GM12891 (cell line): ENCODE data around the gene LGR6.
A peak's percentile ranks its signal among the peaks of the same experiment; 100 is the strongest.

ENCODE experiments used
- DNase-seq: peaks from one replicate; pipeline ENCODE4 v3.0.0; 2011; ENCODE audit warnings: low spot score; ENCODE audit not compliant: insufficient read length
- FAIRE-seq: peaks from 2 replicates; lab custom pipeline; 2011; peaks lifted over from hg19 to GRCh38; lab: Jason Lieb, UNC
- PAX5 ChIP-seq: IDR thresholded peaks from 2 replicates; pipeline ENCODE4 v1.6.1; 2011; ENCODE audit warnings: low read length, moderate library complexity, mild to moderate bottlenecking; ENCODE audit not compliant: insufficient read depth, severe bottlenecking
- POLR2A ChIP-seq: IDR thresholded peaks from 2 replicates; pipeline ENCODE4 v1.6.1; 2011; ENCODE audit warnings: low read depth, low read length, control low read depth
- POLR2AphosphoS5 ChIP-seq: IDR thresholded peaks from 2 replicates; pipeline ENCODE4 v1.6.1; 2011; ENCODE audit warnings: low read depth, low read length, control low read depth
- POU2F2 ChIP-seq: IDR thresholded peaks from 2 replicates; pipeline ENCODE4 v1.6.1; 2011; ENCODE audit warnings: low read depth, mild to moderate bottlenecking, control low read depth, low read length, moderate library complexity
- SPI1 ChIP-seq: IDR thresholded peaks from 2 replicates; pipeline ENCODE4 v1.6.1; 2011; ENCODE audit warnings: low read depth, low read length, control low read depth
- TAF1 ChIP-seq: IDR thresholded peaks from 2 replicates; pipeline ENCODE4 v1.6.1; 2011; ENCODE audit warnings: low read depth, low read length, control low read depth

LGR6 gene

DNA sequence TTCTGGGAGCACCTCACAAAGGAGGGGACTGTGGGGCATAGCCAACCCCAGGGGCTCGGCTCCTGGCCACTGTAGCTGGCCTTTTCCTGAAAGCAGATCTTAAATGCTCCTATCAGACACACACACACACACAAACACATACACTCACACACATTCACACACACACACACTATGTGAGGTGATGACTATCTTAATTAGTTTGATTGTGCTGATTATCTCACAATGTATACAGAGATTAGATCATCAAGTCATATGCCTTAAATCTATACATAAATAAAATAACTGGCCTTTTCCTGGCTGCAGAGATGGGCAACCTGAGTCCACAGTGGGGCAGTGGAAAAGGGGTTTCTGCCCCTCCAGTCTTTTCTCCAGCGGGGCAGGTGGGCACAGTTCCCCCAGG, 27.1 kb downstream of the LGR6 start:
- FAIRE-seq (no peak), DNase-seq (no peak)
- no peak for TF ChIP-seq POLR2A
- no peak for TF ChIP-seq TAF1
- no peak for TF ChIP-seq SPI1
- no peak for TF ChIP-seq POLR2AphosphoS5
- no peak for TF ChIP-seq PAX5
- TF ChIP-seq POU2F2 = no peak

DNA sequence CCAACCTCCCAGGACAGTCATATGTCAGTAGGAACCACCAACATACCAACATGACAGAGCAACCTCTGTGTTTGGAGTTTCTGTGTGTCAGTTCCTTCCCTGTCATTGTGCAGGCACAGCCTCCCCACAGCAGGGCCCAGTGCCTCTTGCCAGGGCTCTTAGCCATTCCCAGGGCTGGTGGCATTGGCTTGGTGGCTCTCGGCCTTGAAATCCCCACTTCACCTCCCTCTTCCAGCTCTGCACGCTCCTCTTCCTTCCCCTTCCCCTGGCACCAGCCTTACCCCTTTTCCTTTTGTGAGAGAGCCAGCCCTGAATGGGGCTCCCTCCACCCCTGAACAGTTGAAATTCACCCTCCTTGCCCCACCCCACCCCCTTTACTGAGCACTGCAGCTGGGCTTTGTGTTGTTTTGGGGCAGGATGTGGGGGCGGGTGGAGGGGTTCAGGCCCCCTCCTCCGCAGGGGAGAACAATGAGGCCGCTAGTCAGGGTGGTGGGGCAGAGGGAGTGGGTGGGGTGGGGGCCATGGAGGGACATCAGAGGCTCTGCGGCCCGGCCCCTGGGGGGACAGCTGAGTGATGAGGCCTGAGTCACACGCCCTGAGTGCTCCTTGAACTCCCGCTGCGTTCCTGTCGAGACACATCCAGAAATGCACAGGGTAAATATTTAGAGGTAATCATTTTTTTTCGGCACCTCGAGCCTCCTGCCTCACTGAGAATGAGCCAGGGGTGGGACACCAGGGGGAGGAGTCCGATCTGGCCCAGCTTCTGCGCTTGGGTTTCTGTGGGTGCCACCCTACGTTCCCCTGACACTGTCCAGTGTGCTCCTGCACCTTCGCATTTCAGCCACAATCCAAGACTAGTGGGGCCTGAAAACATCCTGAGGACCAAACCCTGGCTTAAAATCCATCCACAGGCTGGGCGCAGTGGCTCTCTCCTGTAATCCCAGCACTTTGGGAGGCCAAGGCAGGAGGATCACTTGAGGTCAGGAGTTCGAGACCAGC, 28.6 kb downstream of the LGR6 start:
- FAIRE-seq = no peak
- DNase-seq = no peak
- TF ChIP-seq TAF1 = no peak
- no peak for TF ChIP-seq POLR2A
- TF ChIP-seq POLR2AphosphoS5 = no peak
- no peak for TF ChIP-seq PAX5
- no peak for TF ChIP-seq POU2F2
- TF ChIP-seq SPI1 = no peak

DNA sequence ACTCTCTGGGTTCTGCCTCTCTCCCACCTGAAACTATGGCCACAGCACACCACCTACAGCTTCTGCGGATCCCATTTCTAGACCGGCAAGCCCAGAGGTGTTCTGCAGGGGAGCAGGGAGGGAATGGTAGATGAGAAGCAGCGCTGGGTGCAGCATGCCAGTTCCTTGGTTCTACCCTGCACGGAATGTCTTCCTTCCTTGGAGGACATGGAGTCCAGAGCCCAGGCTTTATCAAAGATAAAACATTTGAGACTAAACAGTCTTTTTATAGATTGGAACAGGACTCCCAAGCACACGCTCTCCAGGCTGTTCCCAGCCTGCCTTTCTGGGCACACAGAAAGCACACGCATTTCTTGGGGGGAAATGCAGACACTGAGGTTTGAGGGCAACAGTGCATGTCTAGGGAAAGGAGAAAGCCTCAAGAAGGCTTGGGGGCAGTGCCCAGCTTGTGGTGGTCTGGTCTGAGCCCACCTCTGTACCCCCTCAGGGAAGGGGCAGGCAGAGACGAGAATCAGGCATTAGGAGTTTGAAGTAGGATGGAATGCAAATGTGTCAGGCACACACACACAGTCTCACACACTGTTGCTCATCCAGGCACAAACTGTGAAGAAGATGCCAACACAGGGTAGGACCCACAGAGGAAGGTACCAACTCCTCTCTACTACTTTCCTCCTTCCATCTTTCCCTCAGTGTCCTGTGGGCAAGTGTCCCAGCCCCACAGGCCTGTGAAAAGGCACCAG, 29.7 kb downstream of the LGR6 start:
- TF ChIP-seq PAX5 = no peak
- no peak for TF ChIP-seq POU2F2
- TF ChIP-seq SPI1 = no peak
- no peak for TF ChIP-seq TAF1
- no peak for TF ChIP-seq POLR2AphosphoS5
- no peak for TF ChIP-seq POLR2A
- no peak for FAIRE-seq

DNA sequence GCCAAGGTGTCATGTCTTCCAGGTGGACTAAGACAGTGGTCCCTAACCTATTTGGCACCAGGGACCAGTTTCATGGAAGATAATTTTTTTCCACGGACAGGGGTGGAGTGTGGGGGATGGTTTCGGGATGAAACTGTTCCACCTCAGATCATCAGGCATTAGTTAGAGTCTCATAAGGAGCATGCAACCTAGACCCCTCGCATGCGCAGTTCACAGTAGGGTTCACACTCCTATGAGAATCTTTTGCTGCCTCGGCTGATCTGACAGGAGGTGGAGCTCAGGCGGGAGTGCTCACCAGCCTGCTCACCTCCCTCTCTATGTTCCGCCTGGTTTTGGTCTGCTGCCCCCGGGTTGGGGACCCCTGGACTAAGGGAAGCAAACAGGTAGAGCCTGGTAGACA, 30.9 kb downstream of the LGR6 start:
- TF ChIP-seq POU2F2 = no peak
- no peak for TF ChIP-seq POLR2A
- no peak for TF ChIP-seq TAF1
- FAIRE-seq (no peak), DNase-seq (no peak)

More for the DNA sequence above, 29.7 kb downstream of the LGR6 start:
- DNase-seq = no peak

DNA sequence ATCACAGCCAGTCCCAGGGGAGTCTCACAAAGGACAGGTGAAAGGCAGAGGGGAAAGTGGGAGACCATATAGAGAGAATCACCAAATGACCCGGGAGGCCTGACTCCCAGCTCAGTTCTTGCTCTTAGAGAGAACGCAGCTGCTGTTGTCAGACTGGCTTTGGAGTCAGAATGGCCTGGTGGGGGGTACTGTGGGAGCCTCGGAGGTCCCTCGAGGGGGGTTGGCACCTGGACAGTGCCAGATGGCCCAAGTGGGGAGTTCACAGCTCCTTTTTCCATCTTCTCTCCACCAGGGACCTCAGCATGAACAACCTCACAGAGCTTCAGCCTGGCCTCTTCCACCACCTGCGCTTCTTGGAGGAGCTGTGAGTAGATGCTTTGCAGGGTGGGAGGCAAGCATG, 31.5 kb downstream of the LGR6 start:
- FAIRE-seq = no peak
- no peak for TF ChIP-seq POLR2AphosphoS5
- DNase-seq = no peak

DNA sequence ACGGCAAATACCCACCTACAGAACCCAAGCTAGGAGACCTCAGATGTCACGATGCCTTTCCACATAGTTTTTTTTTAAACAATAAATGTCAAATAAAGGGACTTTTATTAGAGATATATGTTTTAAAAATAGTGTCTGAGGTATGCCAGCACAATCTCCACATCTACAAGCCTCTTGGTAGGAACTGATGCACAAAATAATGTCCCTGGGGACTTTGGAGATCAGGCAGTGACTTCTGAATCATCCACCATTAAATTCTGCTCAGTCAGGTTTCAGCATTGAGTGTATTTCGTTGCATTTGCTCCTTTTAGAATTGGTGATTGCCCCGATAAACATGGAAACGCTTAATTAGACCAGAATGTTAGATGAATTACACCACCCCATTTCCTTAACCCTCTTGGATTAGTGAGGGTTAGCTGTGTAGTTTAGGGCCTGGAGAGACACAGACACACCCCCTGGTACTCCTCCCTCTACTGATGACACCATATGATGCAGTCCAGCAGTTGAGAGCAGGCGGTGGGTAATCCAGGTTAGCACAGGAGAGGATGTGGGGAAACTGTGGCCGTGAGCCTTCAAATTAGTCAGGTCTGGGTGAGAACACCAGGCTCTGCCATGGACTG, 33.6 kb downstream of the LGR6 start:
- no peak for TF ChIP-seq PAX5
- no peak for TF ChIP-seq POU2F2
- TF ChIP-seq SPI1 = no peak
- TF ChIP-seq POLR2AphosphoS5 = no peak
- no peak for TF ChIP-seq POLR2A
- TF ChIP-seq TAF1 = no peak
- FAIRE-seq = no peak
- no peak for DNase-seq

DNA sequence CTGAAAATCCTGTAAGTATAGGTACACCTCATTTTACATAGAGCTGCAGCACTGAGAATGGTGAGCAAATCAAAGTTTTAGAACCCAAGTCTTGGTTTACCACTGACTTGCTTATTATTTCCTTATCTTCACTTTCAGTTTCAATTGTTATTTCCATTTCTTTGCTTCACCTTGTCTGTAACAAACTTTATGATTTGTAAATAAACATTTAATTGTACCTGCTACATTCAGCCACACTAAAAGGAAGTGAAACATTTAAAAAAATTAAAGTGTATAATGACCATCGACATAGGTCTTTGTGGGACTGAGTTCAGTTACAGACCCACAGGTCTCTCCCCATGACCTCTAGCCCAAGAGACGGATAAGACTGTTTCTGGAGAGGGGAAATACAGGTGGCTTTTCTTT, 34.4 kb downstream of the LGR6 start:
- no peak for DNase-seq
- TF ChIP-seq TAF1 = no peak
- peak; percentile 52; the same call in 1 of the 2 replicates for TF ChIP-seq SPI1
- TF ChIP-seq POLR2A = no peak
- no peak for TF ChIP-seq POU2F2
- FAIRE-seq = no peak

DNA sequence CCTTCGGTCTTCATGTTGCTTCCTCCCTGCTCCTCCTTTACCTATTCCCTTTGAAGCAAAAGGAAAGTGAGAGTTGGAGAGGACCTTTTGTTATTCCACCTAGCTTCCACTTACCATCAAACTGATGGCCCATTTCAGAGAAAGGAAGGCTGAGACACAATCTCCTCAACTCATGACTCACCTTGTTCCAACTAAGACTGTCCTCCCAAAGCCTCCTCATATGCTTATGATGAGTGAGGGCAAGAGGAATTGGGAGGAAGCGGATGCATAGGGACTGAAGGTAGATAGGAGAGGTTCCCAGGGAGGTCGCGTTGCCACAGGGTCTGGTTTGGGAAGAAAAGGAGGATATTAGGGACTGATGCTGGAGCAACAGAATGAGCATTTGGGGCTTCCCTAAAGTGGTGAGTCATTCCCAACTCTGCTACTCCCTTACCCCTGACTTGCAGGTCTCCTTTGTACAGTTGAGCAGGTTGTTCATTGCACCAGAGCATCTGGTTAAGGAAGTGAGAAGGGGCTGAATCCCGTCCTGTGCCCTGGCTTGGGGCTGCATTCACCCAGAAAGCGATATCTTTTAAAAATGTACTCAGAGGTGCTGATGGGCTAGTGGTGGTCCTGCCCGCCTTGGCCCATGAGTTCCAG, 35.0 kb downstream of the LGR6 start:
- TF ChIP-seq TAF1 (no peak), POLR2A (no peak), SPI1 (peak; percentile 42)
- DNase-seq (no peak), FAIRE-seq (no peak)

DNA sequence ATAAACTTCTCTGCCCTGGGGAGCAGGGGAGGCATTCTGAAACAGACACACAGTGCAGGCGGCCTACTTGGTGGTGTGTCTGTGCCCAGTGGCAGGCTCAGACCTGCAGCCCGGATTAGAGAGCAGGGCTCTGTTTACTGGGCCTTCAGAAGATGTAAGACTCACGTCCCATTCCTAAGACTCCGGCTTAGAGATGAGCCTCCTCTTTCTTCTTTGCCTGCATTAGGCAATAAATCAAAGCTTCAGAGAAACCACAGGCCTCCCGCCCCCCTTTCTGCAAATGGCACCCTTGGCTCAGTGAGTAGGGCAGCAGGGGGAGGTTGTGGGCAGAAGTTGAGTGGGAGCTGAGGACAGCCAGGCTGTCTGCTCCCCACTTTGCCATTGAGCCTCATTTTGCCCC, 35.8 kb downstream of the LGR6 start:
- DNase-seq = no peak
- FAIRE-seq = no peak
- no peak for TF ChIP-seq PAX5
- no peak for TF ChIP-seq POLR2AphosphoS5
- TF ChIP-seq POLR2A = no peak
- no peak for TF ChIP-seq POU2F2
- TF ChIP-seq SPI1 = no peak
- no peak for TF ChIP-seq TAF1
